ENCODE results near the gene NKAIN2. TPM values are rescaled to one million over a fixed set of nuclear protein-coding genes. Genes with fewer than 3 reads are reported as not detected.

Gene NKAIN2
- total RNA-seq, 1 donor from 2014 or later = 0.37 TPM

DNA sequence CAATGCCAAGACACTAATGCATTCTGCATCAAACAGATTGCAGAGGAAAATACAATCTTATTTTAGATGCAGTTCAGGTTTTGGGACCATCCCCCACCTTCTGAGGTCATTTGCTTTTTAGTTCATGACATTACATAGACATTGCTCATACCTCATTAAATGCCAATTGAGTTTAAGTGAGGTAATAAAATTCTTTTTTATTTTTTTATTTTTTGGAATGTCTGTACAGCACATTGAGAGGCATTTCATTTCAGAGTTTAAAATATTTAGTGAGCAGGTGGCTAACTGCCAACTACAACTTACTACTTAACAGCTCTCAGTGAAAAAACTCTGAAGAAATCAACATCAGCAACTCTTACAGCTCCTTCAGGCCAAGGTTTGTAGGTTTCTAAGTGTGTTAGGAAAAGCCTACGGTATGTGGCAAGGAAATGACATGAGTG, 676.3 kb downstream of the NKAIN2 start:
- peak; percentile 37 for DNase-seq (ENCODE audit: low read depth)

DNA sequence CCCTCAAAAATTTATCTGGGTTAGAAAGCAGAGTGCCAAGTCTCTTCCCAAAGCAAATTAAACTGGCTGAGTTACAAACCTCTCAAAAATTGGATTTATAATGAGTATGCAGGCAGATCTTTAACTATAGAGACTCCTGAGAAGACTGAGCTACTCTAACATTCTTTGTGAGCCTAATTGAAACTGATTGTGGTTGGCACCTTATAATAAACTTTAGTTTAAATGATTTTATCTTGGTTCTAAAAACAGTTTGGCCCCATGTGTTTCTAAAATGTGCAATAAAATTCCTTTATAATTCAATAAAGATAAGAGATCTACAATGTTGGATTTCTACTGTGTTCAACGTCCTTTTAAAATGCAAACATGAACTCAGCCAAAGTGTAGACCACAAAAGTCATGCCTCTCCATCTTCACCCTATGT, 678.4 kb downstream of the NKAIN2 start:
- DNase-seq (ENCODE audit: low read depth) = no peak

DNA sequence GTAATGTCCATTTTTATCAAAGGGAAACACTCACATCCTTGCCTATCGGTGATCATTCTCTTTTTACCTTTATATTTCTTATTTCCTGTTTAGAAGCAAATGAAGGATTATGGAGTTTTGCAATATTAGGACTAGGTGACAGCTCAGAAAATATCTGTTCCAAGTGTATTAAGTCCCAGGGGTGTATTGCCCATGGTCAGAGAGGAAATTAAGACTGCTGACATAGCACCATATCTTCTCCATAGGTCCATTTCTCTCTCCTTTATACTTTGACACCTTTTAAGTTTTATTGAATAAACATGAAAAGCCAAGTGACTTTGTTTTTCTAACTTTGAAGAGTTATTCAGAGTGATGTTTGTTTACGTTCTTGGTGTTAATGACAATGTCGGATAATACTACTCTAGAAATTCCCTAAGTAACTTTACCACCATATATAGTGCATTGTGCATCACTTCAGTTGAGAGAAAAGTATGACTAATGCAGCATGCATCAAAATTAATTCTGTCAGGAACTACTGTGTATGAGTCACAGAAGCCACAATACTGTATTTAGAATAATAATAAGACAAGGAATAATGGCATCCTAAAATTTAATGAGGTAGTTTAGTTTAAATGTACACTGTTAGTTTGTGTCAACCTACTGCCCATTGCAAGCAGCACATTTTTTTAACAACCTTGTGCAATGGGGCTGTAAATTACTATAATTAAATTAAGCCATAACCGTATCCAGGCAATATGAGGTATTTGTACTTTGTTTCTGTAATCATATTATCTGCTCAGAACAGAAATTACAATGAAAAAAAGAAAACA, 684.2 kb downstream of the NKAIN2 start:
- peak; percentile 45 for DNase-seq (ENCODE audit: low read depth)

DNA sequence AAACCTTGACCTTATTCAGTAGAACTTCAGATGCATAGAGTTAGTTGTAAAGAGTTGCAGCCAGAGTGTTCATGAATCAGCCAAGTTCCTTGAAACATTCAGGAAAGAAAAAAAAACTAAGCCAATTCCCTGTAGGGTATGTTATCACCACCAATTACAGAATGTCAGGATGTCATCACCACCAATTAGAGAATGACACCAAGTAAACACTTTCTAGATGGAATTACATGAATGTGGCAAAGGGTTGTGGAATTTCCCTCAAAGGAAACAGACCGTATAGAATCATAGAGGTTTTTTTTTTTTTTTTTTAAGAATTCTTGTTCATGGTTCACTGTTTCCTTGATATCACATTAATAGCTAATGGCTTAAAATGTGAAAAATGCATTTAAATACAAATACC, 686.5 kb downstream of the NKAIN2 start:
- no peak for DNase-seq (ENCODE audit: low read depth)

DNA sequence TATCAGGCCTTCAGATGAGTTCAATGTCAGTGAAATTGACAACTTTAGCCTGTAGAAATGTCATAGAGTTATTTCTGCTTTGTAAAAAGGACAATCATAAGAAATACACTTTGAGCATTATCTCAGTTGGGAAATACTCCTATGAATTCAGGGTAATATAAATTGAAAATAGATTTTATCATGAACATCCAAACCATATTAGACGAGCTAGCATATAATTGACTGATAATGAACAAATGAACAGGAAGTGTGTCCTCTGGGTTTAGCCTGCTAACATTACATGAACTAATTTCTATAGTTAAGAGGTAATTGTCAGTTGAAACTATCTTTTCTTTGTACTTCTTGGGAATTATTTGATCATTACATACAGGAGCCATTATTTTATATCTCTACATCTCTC, 689.6 kb downstream of the NKAIN2 start:
- DNase-seq (ENCODE audit: low read depth) = no peak

DNA sequence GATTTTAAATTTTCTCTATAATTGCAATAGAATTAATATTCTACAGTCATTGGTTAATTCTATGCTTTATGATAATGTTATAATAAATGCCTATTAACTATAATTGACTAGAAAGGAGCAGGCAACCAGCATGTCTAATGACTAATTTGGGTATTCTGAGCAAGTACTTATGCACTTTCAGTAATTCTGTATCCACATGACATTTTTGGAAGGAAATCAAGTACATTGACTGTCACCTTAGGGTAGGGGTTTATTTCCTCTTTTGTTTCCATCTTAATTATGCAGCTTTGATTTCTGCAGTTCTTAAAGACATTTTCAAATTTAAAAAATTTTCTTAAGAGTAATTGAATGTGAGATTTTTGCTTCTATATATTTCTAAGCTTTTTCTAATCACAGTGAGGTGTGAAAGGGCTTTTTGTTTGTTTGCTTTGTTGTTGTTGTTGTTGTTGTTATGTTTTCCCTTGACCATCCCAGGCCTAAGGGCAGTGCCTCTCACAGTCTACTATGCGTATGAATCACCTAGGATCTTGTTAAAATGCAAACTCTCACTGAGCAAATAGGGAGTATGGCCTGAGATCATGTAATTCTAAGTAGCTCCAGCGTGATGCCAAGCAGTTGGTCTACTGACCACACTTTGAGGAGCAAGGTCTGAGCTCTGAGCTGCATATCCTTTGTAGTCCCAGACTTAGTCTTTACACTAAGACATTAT, 691.4 kb downstream of the NKAIN2 start:
- DNase-seq (ENCODE audit: low read depth) = no peak

DNA sequence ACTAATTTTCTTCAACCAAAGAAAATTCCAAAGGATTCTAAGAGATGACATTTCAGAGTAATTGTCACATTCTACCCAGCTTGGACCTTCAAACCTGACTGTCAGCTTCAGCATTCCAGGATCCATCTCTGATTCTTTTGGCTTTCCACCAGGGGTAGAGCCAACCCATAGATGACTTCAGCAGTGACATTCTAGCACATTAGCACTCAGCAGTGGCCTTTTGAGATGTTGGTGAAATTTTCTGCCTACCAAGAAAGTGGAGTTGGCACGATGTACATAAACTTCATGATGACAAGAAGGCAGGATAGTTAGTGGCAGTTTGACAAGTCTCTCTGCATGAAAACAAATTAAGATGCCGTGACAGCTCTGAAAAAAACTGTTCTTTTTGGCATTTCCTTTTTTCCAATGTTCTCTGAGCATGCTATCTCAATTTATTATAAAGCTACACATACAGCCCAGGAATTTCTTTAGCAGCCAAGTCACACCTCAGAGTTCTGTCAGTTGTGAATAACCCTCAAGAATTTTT, 692.1 kb downstream of the NKAIN2 start:
- DNase-seq (ENCODE audit: low read depth) = no peak

DNA sequence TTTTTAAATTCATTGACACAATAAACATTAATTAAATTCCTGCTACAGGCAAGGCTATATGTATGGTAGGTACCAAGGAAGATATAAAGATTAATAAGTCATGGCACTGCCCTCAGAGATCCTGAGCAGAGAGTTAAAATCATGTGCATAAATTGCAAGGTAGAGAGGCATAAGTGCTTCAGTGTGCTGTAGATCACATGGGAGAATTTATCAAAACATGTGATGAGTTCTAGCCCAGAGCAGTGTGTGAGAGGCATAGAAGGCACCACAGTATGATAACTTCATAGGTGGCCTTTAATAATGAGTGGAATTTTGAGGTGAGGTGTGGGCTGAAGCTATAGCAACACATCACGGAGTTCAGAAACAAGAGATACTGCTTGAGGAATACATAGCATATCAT, 692.7 kb downstream of the NKAIN2 start:
- DNase-seq (ENCODE audit: low read depth) = no peak

DNA sequence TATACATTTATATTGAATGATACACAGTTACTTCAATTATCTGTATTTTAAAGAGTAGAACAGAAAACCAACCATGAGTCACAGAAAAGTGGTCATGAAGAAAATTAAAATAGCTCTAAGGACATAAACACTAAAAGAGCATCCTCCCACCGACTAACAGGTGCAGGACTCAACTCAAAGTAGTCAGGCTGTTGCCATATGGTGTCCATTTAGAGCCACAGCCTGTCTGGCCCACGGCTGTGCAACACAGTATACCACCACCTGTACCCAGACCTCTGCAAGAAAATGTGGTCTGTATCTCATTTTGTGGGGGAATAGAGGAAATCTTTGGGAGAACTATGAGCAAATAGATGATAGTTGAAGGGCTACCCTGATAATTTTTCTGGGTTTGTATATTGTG, 708.8 kb downstream of the NKAIN2 start:
- peak; percentile 62 for DNase-seq (ENCODE audit: low read depth)

DNA sequence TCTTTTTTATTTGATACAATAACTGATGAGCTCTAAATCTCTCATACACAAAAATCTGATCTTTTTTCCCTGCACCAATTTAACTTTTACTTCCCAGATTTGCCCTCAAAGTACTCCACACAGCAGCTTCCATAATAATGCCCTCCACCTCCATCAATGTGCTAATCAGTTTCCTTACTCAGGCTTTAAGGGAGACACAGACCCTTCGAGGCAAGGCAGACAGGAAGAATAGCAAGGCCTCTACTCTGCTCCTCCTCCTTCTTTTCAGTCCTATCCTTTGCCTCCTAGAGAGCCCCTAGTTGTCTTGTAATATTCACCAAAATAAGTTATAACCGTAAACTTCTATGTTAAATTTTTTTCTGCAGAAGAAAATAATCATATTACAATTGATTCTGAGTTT, 713.7 kb downstream of the NKAIN2 start:
- no peak for DNase-seq (ENCODE audit: low read depth)

DNA sequence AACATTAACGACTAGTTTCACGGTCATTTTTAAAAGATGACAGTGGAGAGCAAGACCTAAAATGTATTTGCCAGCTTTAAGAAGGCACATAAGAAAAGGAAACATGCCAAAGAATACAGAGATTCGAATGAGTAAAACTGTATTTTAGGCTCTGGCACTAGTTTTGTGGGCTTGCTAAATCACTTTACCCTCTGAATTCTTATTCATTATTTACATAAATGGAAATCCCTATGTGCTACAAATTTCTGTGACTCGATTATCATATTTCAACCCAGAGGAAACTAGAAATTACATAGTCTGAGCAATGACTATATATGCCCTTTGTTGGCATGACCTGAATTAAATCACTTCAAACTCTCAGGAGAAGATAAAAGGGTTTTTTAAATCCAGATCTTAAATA, 716.8 kb downstream of the NKAIN2 start:
- no peak for DNase-seq (ENCODE audit: low read depth)

DNA sequence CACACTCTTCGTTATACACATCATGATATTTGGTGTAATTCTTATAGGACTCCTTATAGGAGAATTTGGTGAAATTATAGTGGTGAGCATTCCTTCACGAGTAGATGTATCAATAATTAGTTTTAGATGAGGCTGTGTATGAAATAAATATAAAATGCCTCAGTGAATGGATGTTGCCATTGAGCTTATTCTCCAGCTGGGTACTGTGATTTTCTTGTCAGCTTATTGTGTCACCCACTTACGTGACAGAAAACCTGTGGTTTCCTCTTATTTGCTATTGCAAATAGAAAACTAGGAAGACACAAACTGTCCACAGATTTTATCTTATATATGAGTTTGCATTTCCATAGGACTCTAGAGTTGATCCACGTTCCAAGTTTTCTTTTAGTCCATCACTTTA, 718.7 kb downstream of the NKAIN2 start:
- DNase-seq (ENCODE audit: low read depth) = no peak

DNA sequence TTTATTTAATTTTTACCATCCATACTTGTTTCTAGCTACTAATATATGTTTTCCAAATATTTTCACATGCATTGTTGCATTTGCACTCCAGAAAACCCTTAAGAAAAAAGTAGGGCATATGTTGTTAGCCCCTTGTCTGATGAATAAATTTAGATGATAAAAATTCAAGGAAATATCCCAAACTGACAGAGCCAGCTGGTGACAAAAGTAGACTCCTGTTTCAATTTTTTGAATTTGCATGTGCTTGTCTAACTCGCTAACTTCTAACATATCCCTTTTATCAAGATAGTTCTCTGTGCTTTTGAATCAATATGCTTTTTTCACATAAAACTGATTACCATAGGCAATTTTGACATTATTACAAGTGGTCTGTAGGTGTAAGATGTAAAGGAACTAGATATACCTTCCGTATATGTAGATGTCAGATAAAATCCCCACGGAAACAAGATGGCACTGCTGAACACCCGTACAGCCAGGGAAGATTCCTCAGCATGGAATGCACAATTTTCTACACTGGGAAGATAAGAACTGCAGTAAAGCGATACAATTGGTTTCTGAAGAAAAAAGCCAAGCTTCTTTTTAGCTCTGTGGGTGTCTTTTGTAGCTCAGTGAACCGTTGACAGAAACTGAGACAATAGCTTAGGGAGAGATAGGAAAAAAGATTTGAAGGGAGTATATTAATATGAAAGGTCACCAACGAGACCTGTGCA, 721.0 kb downstream of the NKAIN2 start:
- no peak for DNase-seq (ENCODE audit: low read depth)

DNA sequence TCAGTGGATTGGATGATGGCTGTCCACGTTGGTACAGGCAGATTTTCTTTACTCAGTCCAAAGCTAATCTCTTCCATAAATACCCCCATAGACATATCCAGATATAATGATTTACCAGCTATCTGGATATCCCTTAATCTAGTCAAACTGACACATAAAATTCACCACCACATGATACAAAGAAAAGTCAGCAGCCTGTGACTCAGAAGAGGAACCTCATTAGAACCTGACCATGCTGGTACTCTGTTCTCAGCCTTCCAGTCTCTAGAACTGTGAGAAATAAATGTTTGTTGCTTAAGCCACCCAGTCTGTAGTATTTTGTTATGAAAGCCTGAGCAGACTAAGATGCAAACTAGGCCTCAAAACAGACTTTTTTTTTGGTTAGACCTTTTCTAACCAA, 727.3 kb downstream of the NKAIN2 start:
- DNase-seq (ENCODE audit: low read depth) = no peak

DNA sequence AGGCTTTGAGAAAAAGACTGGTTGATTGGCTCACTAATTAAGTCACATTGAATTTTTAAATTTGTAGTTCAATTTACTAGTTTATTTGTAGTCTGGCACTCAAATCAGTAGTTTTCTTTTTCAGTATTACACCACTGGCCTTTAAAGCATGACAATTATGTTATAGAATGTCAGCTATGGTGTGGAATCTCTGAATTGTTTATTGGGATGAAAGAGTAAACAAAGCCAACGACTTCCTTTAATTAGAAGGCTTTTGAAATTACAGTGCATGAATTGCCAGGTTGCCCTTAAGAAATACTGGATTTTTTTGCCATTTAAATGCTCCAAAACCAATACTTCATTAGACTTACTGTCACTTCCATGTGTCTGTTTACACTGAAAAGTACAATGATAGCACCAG, 731.6 kb downstream of the NKAIN2 start:
- DNase-seq (ENCODE audit: low read depth) = no peak

DNA sequence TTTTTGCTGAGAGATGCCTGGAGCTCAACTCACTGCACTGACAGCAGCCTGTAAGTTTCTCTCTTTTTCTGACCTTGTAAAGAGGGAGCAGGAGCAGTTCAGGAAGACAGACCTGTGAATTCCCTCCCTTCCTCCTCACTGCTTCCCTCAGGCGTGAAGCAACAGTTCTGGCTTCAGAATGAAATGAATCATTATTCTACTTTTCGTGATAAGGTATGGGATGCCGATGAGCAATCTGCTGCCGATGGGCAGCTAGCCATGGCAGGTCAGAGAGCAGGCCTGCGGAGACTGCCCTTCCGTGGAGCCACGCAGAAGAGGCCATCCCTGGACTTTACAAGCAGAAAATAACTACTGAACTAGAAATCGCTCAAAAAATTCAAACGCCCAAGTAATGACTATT, 732.1 kb downstream of the NKAIN2 start:
- no peak for DNase-seq (ENCODE audit: low read depth)

DNA sequence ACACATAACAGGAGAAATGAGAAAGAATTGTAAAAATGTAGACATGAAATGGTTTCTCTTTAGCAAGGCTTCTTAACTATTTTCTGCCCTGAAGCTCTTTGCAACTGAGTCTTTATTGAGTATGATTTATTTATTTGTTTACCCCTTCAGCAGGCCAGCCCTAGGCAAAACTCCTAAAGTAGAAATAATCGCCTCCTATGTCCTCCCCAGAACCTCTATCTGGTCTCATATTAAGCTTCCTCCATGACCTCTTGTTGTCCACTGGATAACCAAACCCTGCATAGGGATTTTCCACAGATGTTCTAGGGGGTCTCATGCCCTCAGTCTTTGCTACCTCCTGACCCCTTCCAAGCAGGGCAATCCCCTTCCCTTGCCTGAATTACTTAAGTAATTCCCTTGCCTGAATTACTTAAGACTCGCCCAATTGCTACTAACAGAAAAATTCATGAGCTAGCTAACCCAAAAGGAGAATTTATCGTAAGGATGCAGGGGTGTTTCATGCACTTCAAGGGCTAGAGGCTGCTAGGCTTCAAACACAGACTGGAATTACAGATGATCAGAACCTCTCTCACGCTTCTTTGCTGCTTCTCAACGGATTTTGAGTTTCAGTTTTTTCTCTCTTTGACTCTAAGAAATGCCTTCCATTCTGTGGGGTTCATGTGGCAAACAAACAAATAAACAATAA, 732.6 kb downstream of the NKAIN2 start:
- DNase-seq (ENCODE audit: low read depth) = no peak

DNA sequence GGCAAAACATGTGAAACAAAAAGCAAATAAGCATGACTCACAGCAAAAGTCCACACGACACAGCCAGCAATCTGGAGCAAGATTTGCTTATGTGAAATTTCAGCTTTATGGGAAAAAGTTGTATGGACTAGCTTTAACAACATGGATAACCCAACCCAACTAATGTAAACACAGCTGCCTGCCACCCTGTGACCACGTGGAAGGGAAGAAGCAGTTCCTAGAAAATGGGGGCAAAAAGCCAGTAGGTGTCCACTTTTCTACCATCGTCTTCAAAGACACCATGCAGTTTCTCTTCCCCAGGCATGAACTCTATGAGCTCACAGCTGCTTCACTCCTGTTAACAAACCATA, 733.2 kb downstream of the NKAIN2 start:
- DNase-seq (ENCODE audit: low read depth) = no peak

DNA sequence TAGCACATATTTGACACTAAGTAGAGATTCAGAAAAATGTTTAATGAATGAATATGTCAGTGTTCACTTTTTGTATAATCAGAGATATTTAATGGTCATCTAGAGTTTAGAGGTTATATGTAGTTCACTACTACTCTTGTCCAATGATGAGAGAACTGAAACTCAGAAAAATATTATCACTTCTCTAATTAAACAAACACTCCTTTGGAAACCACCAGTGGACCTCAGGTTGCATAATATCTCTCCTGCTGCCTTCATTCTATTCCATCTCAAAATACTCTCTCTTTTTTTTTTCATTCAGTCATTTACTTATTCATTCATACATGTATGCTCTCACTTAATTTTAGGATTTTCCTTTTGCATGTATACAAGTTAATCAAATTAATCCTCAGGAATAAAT, 735.4 kb downstream of the NKAIN2 start:
- DNase-seq (ENCODE audit: low read depth) = no peak

DNA sequence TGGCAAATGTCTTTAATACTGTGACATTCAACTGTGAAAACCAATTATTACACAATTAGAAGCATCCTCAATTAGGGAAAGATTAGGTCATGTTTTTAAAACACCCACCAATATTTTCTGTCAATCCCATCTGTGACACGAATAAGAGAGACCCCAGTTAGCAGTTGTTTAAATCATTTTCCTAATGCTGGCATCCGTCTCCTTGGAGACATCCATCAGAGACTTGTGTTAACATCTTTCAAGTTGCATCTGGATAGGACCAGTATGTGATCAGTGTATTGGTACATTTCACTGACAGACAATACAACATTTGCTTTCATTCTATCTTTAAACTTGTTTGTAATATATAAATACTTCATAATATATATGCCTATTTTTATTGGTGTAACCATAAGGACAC, 737.9 kb downstream of the NKAIN2 start:
- no peak for DNase-seq (ENCODE audit: low read depth)

DNA sequence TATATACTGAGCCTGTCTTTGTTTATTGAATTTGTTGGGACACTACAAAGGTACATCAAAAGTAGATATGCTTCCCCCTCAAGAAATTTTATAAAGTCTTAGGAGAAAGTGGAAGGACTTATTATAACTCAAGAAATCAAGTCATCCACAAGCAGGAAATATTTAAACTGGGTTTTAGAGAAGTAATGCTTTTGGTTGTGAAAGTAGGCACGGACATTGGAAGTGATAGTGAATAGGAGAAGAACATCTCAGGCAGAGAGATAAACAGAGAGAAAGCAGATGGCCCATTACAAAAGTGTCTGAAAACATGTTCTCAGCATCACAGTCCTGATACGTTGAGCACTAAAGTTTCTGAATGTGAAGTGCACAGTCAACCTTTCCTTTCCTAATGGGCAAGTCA, 742.9 kb downstream of the NKAIN2 start:
- no peak for DNase-seq (ENCODE audit: low read depth)

All from myocyte (in vitro differentiated cells).